NT2/D1 (cell line): ENCODE data around the gene FAM193A.

Experiments
- DNase-seq: peaks from one replicate; pipeline ENCODE4 v3.0.0-alpha.2; 2011; ENCODE audit warnings: low read depth, low spot score
- H3K27me3 ChIP-seq: 2 replicates; pipeline ENCODE4 v1.6.0; 2011; ENCODE audit warnings: mild to moderate bottlenecking; ENCODE audit not compliant: insufficient read length, insufficient read depth
- H3K36me3 ChIP-seq: 2 replicates; pipeline ENCODE4 v1.6.1; 2011; ENCODE audit warnings: mild to moderate bottlenecking, low read length, mixed read lengths; ENCODE audit not compliant: insufficient read depth, insufficient read length
- H3K4me1 ChIP-seq: 2 replicates; pipeline ENCODE4 v1.5.1; 2011; ENCODE audit not compliant: insufficient read depth, insufficient read length
- H3K4me3 ChIP-seq: 2 replicates; pipeline ENCODE4 v1.5.1; 2011; ENCODE audit warnings: low read depth; ENCODE audit not compliant: insufficient read length
- H3K9ac ChIP-seq: 2 replicates; pipeline ENCODE4 v1.6.0; 2011; ENCODE audit warnings: low read depth; ENCODE audit not compliant: insufficient read length
- H3K9me3 ChIP-seq: 2 replicates; pipeline ENCODE4 v1.5.1; 2011; ENCODE audit warnings: mild to moderate bottlenecking, low read length; ENCODE audit not compliant: insufficient read depth
- SUZ12 ChIP-seq: IDR thresholded peaks from 2 replicates; pipeline ENCODE4 v1.6.1; 2011; ENCODE audit not compliant: insufficient read length, insufficient read depth; ENCODE audit errors: extremely low read depth
- YY1 ChIP-seq: IDR thresholded peaks from 2 replicates; pipeline ENCODE4 v1.6.1; 2011; ENCODE audit not compliant: insufficient read length, insufficient read depth
- ZNF274 ChIP-seq: IDR thresholded peaks from 2 replicates; pipeline ENCODE4 v1.6.1; 2011; ENCODE audit warnings: mild to moderate bottlenecking, low read depth, low read length

The FAM193A gene

GRCh38 chr4:2688697-2689096 lies 152.2 kb downstream of the FAM193A start:
- TF ChIP-seq SUZ12: no peak
- no peak for TF ChIP-seq YY1
- Histone ChIP-seq H3K9ac (no peak overlapping the region), H3K36me3 (peaks cover 91% of the 10 kb centered on the region), H3K4me3 (no peak overlapping the region), H3K9me3 (no peaks in the 10 kb centered on the region), H3K4me1 (no peaks in the 10 kb centered on the region), H3K27me3 (no peaks in the 10 kb centered on the region)
- no peak for DNase-seq

DNA sequence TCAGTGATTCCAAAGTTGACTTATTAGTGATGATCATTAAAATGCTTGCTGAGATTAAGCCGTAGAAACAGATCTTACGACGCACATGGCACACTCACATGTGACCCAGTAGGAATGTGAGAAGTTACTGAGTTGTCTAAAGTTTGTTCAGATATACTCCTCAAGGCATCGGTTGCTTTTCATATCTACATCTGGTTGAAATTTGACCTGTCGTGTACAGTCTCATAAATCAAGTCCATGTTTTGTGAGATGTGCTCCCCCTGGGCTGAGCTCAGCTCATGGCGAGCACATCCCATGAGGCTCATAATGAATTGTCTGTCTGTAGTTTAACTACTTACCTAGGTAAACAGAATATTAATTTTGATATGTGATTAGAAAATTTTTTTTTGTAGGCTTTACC lies 152.7 kb downstream of the FAM193A start:
- Histone ChIP-seq H3K9ac (no peak overlapping the region), H3K27me3 (no peaks in the 10 kb centered on the region), H3K36me3 (peaks cover 91% of the 10 kb centered on the region), H3K9me3 (no peaks in the 10 kb centered on the region), H3K4me1 (no peaks in the 10 kb centered on the region), H3K4me3 (no peak overlapping the region)
- DNase-seq: no peak
- TF ChIP-seq SUZ12: no peak
- TF ChIP-seq YY1: no peak
- TF ChIP-seq ZNF274: no peak

DNA sequence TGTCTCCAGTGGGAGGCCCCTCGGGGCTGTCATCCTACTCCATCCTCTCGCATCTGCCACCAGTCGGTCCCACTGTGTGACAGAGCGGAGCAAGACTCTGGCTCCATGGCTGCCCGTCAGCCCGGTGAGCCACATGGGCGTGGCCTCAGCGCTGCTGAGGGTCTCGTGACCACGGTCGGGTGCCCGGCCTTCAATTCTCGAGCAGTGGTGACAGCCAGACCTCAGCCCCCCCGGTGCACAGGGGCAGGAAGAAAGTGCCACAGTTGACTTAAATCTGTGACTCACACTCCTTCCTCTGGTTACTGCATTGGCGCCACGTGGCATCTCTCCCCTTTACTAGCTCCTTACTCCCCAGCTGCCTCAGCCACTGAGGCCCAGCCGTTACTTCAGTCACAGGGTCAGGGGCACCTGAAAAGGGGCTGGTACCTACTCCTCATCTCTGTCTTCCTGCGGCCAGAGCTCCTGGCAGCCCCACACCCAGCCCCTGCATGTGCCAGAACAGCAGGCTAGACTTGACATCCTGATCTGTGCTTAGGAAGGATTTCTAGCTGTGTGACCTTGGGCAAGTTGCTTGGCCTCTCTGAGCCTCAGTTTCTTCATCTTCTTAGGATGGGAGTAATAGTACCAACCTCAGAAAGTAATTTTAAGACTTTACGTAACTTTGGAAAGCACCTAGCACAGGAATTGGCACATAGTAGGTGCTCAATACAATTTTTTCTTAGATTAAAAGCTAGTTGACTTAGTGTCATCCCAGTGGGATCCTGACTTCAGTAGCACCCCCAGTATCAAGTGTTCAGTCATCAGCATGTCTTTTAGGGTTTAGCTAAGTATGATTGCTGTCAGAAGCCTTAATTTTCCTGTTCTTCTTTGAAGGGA lies 153.6 kb downstream of the FAM193A start:
- no peaks in the 10 kb centered on the region for H3K9me3 ChIP-seq
- peaks cover 91% of the 10 kb centered on the region for H3K36me3 ChIP-seq
- peaks cover 2% of the 10 kb centered on the region for H3K4me1 ChIP-seq
- no peak overlapping the region for H3K9ac ChIP-seq
- no peak for TF ChIP-seq SUZ12
- TF ChIP-seq ZNF274: no peak
- no peak for TF ChIP-seq YY1
- H3K27me3 ChIP-seq: no peaks in the 10 kb centered on the region
- DNase-seq: no peak
- no peak overlapping the region for H3K4me3 ChIP-seq

- TF ChIP-seq YY1: no peak
- no peak for TF ChIP-seq ZNF274
- no peak for TF ChIP-seq SUZ12
- H3K4me3 ChIP-seq: no peak overlapping the region
- H3K9me3 ChIP-seq: no peaks in the 10 kb centered on the region
- peaks cover 94% of the 10 kb centered on the region for H3K36me3 ChIP-seq
- DNase-seq: no peak
- H3K27me3 ChIP-seq: no peaks in the 10 kb centered on the region
- peaks cover 2% of the 10 kb centered on the region for H3K4me1 ChIP-seq
- H3K9ac ChIP-seq: no peak overlapping the region
Observed at GRCh38 chr4:2691313-2691712, 154.9 kb downstream of the FAM193A start.

- peaks cover 94% of the 10 kb centered on the region for H3K36me3 ChIP-seq
- TF ChIP-seq YY1 (no peak), SUZ12 (no peak), ZNF274 (no peak)
- peaks cover 2% of the 10 kb centered on the region for H3K4me1 ChIP-seq
- H3K9me3 ChIP-seq: no peaks in the 10 kb centered on the region
- H3K9ac ChIP-seq: no peak overlapping the region
- no peak overlapping the region for H3K4me3 ChIP-seq
- no peaks in the 10 kb centered on the region for H3K27me3 ChIP-seq
- no peak for DNase-seq
Observed at GRCh38 chr4:2691952-2692435, 155.5 kb downstream of the FAM193A start.

DNA sequence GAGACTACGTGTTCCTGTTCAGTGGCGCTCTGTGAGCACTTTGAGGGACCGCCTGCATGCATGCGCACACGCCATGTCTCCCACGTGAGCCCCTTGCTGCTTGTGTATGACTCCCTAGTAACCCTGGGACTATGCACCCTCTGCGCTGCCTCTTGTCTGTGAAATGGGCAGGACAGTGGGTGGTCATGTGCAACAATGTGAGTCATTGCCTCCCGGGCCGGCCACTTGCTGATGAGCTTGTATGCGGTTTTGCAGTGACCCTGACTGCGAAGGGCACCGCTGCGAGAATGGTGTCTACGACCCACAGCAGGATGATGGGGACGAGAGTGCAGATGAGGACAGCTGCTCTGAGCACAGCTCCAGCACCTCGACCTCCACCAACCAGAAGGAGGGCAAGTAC lies 158.2 kb downstream of the FAM193A start:
- DNase-seq: no peak
- no peak for TF ChIP-seq SUZ12
- no peak for TF ChIP-seq YY1
- TF ChIP-seq ZNF274: no peak
- Histone ChIP-seq H3K4me3 (no peak overlapping the region), H3K9me3 (no peaks in the 10 kb centered on the region), H3K4me1 (peaks cover 2% of the 10 kb centered on the region), H3K27me3 (no peaks in the 10 kb centered on the region), H3K36me3 (peaks cover 94% of the 10 kb centered on the region), H3K9ac (no peak overlapping the region)

GRCh38 chr4:2695346-2696060 lies 159.1 kb downstream of the FAM193A start:
- Histone ChIP-seq H3K27me3 (no peaks in the 10 kb centered on the region), H3K9ac (no peak overlapping the region), H3K36me3 (peaks cover 94% of the 10 kb centered on the region), H3K4me1 (peaks cover 2% of the 10 kb centered on the region), H3K4me3 (no peak overlapping the region), H3K9me3 (no peaks in the 10 kb centered on the region)
- TF ChIP-seq SUZ12 (no peak), ZNF274 (no peak), YY1 (no peak)
- no peak for DNase-seq
